IgD-negative memory B cell (primary cell): ENCODE measurements around the gene GALNT9. TPM values are rescaled to one million over a fixed set of nuclear protein-coding genes. Genes with fewer than 3 reads are reported as not detected.
"Not testable (repeated sequence)": the region's sequence is repeated elsewhere in the genome, so short reads cannot be mapped to it uniquely, and the experiment has no call there.

Source experiments
- H3K27ac Mint-ChIP-seq, 3 donors: one replicate each; pipeline ENCODE4 v1.8.0; 2020 to 2022; ENCODE audit warnings: mild to moderate bottlenecking in 3 of 3, mixed read lengths in 3 of 3, moderate library complexity in 1 of 3
- H3K27me3 Mint-ChIP-seq: one replicate; pipeline ENCODE4 v1.8.0; 2021; ENCODE audit warnings: mixed read lengths
- H3K36me3 Mint-ChIP-seq: one replicate; pipeline ENCODE4 v1.8.0; 2020; ENCODE audit warnings: mild to moderate bottlenecking, mixed read lengths
- H3K4me1 Mint-ChIP-seq, 3 donors: one replicate each; pipeline ENCODE4 v1.8.0; 2020 to 2022; ENCODE audit warnings: mixed read lengths in 3 of 3, mild to moderate bottlenecking in 1 of 3
- H3K4me3 Mint-ChIP-seq, 4 donors: one replicate each; pipeline ENCODE4 v1.8.0; 2020 to 2022; ENCODE audit warnings: mild to moderate bottlenecking in 4 of 4, mixed read lengths in 4 of 4, moderate library complexity in 3 of 4
- H3K9me3 Mint-ChIP-seq, 3 donors: one replicate each; pipeline ENCODE4 v1.8.0; 2020 to 2021; ENCODE audit warnings: mixed read lengths in 3 of 3, mild to moderate bottlenecking in 1 of 3
- polyA plus RNA-seq: library from polyadenylated mRNA; unstranded; fragments of 300-500 nt; fragmentation: Illumina TruSeq; gene quantifications from one replicate; pipeline ENCODE4 v1.2.3, GENCODE V29; 2021

The GALNT9 gene
- polyA plus RNA-seq, result 1.5 TPM

DNA sequence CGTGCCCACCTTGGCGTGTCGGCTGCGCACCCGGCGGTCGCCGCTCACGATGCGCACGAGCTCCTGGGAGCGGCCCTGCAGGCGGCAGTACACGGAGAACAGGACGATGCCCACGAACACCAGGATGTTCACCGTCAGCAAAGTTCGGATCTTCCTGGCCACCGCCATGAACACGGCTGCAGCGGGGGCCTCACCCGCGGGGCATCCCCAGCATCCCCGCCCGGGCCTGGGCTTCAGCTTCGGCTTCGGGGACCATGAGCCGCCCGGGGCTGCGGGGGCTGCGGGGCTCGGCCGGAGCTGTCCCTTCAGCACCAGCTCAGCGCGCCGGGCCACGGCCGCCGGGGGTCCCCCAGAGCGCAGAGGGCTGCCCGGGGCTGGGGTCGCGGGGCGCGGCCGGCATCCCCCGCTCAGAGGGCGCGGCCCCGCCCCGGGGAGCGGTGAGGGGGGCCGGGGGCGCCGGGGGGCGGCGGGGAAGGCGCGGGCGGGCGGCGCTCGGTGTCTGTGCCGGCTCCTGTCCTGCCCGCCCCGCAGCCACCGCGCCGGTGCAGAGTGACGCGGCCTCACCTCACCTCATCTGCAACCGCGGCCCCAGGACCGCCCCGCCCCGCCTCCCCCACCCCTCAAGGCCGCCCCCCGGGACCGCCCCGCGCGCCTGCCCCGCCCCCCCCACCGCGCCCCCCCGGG is at the start of gene GALNT9:
Gene GALNT9 (minus strand): TSS at position 554 of the 684 bp plus-strand sequence. CDS start 386 bp downstream, at position 168.
- H3K4me1 Mint-ChIP-seq, result peaks cover 0 to 8% (median 2%) of the 10 kb centered on the region in 3 donors
- H3K9me3 Mint-ChIP-seq, result peaks cover 0 to 4% (median 0%) of the 10 kb centered on the region in 3 donors
- H3K4me3 Mint-ChIP-seq, result peak within 1 kb of the TSS in 1 of 4 donors; percentile 19
- no peaks in the 10 kb centered on the region for H3K36me3 Mint-ChIP-seq
- H3K27ac Mint-ChIP-seq, result no peak within 1 kb of the TSS
- peaks cover 41% of the 10 kb centered on the region for H3K27me3 Mint-ChIP-seq

DNA sequence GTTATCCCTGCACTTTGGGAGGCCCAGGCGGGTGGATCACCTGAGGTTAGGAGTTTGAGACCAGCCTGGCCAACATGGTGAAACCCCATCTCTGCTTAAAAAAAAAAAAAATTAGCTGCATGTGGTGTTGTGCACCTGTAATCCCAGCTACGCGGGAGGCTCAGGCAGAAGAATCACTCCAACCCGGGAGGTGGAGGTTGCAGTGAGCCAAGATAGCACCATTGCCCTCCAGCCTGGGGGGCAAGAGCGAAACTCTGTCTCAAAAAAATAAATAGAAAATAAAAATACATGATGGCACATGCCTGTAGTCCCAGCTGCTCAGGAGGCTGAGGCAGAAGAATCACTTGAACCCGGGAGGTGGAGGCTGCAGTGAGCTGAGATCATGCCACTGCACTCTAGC is 49.7 kb upstream of the GALNT9 start:
- H3K27me3 Mint-ChIP-seq, result peaks cover 31% of the 10 kb centered on the region
- H3K9me3 Mint-ChIP-seq, H3K36me3 Mint-ChIP-seq, H3K4me3 Mint-ChIP-seq, H3K27ac Mint-ChIP-seq, H3K4me1 Mint-ChIP-seq: not testable (repeated sequence)

DNA sequence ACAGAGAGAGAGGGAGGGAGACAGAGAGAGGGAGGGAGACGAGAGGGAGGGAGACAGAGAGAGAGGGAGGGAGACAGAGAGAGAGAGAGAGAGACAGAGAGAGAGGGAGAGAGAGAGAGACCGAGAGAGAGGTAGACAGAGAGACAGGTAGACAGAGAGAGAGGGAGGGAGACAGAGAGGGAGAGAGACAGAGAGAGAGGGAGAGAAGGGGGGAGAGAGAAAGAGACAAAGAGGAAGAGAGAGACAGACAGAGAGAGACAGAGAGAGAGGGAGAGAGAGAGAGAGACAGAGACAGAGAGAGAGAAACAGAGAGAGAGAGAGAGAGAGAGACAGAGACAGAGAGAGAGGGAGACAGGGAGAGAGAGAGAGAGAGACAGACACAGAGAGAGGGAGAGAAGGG is 47.8 kb upstream of the GALNT9 start:
- no peaks in the 10 kb centered on the region for H3K36me3 Mint-ChIP-seq
- H3K4me3 Mint-ChIP-seq, result no peak overlapping the region
- H3K27ac Mint-ChIP-seq, result no peak overlapping the region
- H3K9me3 Mint-ChIP-seq, result no peaks in the 10 kb centered on the region
- no peaks in the 10 kb centered on the region for H3K4me1 Mint-ChIP-seq
- H3K27me3 Mint-ChIP-seq, result peaks cover 40% of the 10 kb centered on the region

DNA sequence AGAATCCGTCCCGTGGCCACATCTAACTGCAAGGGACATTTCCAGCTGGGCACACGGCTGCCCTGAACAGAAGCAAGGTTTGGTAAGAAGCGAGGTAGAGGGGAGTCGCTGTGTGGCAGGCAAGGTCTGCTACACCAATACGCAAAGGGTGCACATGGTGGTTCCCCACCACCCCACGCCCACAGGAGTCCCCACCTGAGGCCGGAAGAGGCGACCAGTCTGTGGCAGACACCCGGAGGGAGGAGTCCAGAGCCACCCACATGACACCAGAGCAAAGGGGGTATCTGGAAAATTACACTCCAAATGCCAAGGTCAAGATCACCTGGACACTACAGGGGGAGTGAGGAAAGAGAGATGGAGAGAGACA is 47.1 kb upstream of the GALNT9 start:
- no peak overlapping the region for H3K27ac Mint-ChIP-seq

DNA sequence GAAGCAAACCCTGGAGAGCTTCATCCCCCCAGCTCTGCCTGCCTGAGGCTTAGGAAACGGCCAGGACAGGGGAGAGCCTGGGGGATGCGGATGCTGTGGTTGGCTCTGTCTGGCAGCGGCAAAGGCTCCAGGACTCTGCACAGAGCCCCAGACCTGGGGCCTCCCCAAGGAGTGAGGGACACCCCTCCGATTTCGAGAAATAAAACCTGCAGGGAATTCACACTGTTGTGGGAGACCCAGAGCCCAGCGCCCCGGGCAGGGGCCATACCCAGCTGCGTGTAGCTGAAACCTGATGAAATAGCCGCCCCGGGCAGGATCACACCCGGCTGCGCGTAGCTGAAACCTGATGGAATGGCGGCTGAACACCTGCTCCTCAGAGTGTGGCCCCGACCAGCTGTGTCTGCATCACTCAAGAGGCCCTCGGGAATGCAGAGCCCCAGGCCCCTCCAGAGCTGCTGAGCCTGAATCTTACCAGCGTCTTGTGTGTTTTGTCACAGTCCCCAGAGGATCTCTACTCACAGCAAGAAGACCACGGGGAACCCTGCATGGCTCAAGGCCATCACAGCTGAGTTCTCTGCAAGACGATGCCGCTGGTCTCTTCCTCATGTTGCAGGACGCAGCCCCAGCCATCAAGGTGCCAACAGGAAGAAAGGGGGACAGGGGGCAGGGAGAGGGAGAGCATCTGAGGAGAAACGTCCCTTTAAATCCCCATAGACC is 46.5 kb upstream of the GALNT9 start:
- H3K27me3 Mint-ChIP-seq, result peaks cover 45% of the 10 kb centered on the region
- peaks cover 0 to 3% (median 0%) of the 10 kb centered on the region in 3 donors for H3K9me3 Mint-ChIP-seq
- no peaks in the 10 kb centered on the region for H3K36me3 Mint-ChIP-seq
- H3K4me1 Mint-ChIP-seq, result no peaks in the 10 kb centered on the region
- no peak overlapping the region for H3K4me3 Mint-ChIP-seq
- no peak overlapping the region for H3K27ac Mint-ChIP-seq

More for the DNA sequence above, 47.1 kb upstream of the GALNT9 start:
- Mint-ChIP-seq H3K9me3 (peaks cover 0 to 3% (median 0%) of the 10 kb centered on the region in 3 donors), H3K4me3 (no peak overlapping the region), H3K27me3 (peaks cover 41% of the 10 kb centered on the region), H3K4me1 (no peaks in the 10 kb centered on the region), H3K36me3 (no peaks in the 10 kb centered on the region)

DNA sequence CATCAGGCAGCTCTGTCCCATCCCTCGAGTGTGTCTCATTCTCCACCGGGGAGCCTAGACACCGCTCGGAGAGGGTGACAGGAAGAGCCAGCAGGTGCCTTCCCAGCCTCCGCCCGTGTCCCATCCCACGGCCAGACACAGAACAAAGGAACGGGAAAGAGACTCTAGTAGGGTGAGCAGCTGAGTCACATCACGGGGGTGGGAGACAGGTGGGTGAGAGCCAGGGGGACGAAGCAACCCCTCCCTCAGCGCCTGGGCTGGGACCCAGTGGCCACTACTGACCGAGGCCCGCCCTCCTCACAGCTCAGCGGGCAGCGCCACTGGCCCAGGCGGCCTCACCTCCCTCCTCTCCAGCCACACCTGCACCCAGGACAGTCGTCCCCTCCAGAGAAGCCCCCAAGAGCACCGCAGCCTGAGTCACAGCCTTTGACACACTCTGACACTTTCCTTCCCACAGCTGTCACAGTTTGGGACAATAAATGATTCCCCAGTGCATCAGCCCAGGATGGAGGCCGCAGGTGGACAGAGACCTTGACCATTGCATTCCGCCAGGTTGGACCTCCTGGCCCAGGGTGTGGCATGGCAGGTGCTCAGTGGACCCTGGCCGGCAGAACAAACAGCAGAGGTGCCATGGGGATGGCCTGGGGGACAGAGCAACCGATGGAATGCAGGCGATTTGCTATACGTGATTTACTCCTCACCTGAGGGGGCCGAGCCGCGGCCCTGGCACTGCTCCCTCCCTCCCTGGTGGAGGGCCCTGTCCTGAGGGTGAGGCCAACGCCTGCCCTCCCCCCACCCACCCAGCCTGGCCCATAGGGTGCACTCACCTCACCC is 45.4 kb upstream of the GALNT9 start:
- peaks cover 0 to 3% (median 0%) of the 10 kb centered on the region in 3 donors for H3K9me3 Mint-ChIP-seq
- H3K4me1 Mint-ChIP-seq, result no peaks in the 10 kb centered on the region
- no peak overlapping the region for H3K4me3 Mint-ChIP-seq
- peaks cover 45% of the 10 kb centered on the region for H3K27me3 Mint-ChIP-seq
- H3K36me3 Mint-ChIP-seq, result no peaks in the 10 kb centered on the region
- no peak overlapping the region for H3K27ac Mint-ChIP-seq

DNA sequence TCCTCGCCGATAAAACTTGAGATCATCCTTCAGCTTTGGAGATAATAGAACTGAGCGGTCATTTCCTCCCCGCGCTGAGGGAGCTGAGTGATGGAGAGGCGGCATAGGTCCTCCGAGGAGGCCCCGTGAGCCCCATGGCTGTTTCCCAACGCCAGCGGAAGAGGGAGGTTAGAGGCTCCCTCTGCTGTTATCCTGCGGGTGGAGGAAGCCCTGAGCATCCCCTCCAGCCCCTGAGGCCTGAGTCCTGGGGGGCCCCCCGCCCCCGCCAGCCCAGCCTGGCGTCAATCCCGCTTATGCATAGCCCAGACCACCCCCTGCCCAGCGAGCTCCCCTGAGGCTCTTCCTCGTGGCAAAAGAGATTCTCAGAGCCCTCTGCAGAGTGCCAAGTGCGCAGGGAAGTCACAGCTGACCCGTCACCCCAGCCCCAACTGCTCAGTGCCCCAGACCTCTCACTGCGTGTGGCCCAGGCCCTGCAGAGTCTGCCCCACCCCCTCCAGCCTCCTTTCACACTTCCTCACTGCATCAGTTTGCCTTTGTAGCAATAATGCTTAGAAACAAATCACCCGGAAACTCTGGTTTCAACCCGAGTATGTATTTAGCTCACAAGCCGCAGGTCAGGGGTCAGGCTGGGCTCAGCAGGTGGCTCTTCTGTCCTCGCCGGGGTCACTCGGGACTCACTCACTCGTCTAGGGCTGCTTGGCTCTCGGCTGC is 44.7 kb upstream of the GALNT9 start:
- peaks cover 42% of the 10 kb centered on the region for H3K27me3 Mint-ChIP-seq
- H3K4me1 Mint-ChIP-seq, result no peaks in the 10 kb centered on the region
- no peak overlapping the region for H3K27ac Mint-ChIP-seq
- H3K4me3 Mint-ChIP-seq, result no peak overlapping the region
- H3K36me3 Mint-ChIP-seq, result no peaks in the 10 kb centered on the region
- peaks cover 0 to 3% (median 0%) of the 10 kb centered on the region in 3 donors for H3K9me3 Mint-ChIP-seq

DNA sequence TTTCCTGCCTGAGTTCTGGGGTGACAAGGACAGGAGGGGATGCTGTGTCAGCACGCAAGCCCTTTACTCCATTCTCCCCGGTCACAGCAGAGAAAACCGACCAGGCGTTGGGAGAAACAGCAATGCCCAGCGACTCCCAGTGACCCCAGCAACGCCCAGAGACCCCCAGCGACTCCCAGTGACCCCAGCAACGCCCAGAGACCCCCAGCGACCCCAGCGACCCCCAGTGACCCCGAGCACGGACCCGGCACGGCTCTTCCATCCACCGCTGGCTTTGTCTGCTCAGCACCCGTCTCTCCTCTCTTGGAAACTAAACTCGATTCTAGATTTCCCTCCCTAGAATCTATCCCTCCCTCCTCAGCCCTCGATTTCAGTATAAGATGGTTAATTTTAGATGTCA is 38.5 kb upstream of the GALNT9 start:
- Mint-ChIP-seq H3K27me3 (peaks cover 11% of the 10 kb centered on the region), H3K4me3 (no peak overlapping the region), H3K4me1 (no peaks in the 10 kb centered on the region), H3K27ac (no peak overlapping the region), H3K36me3 (no peaks in the 10 kb centered on the region), H3K9me3 (peaks cover 0 to 3% (median 0%) of the 10 kb centered on the region in 3 donors)

DNA sequence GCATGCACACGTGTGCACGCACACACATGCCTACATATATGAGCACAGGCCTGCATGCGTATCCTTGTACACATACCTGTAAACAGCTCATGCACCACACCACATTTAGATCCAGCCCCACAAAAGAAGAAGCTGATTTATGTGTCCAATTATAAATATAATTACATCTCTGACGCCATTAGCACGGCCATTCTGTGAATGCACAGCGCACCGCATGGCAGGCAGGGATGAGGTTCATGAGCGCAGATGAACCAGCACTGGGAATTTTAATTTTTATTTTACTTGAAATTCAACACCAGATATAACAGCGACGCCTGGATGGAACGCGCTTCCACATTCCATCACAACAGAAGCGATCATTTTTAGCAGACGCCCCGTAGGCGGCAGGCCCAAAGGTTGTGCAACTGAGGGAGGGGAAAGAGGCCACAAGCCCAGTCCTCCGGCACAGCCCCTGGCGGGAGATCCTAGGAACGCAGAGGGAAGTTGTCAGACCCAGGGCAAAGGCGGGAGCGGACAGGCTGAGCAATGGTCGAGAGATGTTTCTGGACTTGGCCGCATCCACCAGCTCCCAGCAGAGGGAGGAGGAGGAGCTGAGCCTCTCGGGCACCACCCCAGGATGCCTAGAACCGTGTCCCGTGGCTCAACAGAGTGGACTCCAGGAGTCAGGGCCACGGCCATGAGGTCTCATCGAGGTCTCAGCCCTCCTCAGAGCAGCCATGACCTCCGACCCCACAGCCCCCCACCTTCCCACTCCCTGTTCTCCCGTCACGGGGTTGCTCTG is 37.9 kb upstream of the GALNT9 start:
- no peak overlapping the region for H3K4me3 Mint-ChIP-seq

DNA sequence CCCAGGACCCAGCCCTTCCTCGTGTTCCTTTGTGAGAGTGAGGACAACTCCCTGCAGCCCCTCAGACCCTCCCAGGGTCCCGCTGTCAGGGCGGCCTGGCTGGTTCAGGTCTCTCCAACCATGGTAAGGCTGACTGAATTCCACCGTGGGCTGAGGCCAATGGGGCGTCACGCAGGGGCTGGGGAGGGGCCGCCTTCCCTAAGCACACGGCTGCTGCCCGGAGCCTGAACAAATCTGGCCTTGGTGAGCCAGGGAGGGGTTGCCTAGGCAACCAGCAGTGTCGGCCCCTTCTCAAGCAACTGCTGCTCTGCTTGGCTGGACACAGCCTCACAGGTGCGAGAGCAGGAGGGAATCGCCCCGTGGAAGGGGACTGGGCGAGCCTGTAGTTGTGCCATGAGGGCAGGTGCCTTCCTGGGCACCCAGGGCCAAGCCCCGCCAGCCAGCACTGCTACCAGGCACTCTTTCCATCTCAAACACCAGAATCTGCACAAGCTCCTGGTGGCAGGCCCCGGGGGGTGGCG is 37.0 kb upstream of the GALNT9 start:
- peaks cover 7% of the 10 kb centered on the region for H3K27me3 Mint-ChIP-seq
- H3K36me3 Mint-ChIP-seq, result no peaks in the 10 kb centered on the region
- no peak overlapping the region for H3K4me3 Mint-ChIP-seq
- no peak overlapping the region for H3K27ac Mint-ChIP-seq
- no peaks in the 10 kb centered on the region for H3K4me1 Mint-ChIP-seq
- H3K9me3 Mint-ChIP-seq, result no peaks in the 10 kb centered on the region

More for the DNA sequence above, 37.9 kb upstream of the GALNT9 start:
- H3K36me3 Mint-ChIP-seq, result no peaks in the 10 kb centered on the region
- no peaks in the 10 kb centered on the region for H3K4me1 Mint-ChIP-seq
- no peak overlapping the region for H3K27ac Mint-ChIP-seq
- H3K9me3 Mint-ChIP-seq, result peaks cover 0 to 3% (median 0%) of the 10 kb centered on the region in 3 donors
- peaks cover 10% of the 10 kb centered on the region for H3K27me3 Mint-ChIP-seq

DNA sequence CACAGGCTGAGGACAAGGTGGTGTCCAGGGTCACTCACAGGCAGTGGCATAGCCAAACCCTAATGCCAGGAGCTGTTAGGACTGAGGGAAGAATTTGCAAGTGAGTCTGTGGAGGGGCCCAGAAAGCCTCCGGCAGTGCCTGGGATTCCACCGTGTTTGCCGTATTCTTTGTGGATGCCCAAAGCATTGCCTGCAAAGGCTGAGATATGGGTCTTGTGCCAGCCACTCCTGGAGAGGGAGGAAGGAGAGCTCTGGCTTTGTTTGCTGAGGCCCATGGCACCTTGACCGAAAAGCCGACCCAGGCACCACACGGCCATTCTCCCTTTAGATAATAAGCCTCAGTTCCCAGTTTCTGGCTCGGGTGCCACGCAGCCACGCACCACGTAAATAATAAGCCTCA is 35.8 kb upstream of the GALNT9 start:
- Mint-ChIP-seq H3K4me1 (no peaks in the 10 kb centered on the region), H3K27ac (no peak overlapping the region), H3K4me3 (no peak overlapping the region), H3K27me3 (no peaks in the 10 kb centered on the region), H3K36me3 (no peaks in the 10 kb centered on the region), H3K9me3 (peaks cover 0 to 2% (median 0%) of the 10 kb centered on the region in 3 donors)

DNA sequence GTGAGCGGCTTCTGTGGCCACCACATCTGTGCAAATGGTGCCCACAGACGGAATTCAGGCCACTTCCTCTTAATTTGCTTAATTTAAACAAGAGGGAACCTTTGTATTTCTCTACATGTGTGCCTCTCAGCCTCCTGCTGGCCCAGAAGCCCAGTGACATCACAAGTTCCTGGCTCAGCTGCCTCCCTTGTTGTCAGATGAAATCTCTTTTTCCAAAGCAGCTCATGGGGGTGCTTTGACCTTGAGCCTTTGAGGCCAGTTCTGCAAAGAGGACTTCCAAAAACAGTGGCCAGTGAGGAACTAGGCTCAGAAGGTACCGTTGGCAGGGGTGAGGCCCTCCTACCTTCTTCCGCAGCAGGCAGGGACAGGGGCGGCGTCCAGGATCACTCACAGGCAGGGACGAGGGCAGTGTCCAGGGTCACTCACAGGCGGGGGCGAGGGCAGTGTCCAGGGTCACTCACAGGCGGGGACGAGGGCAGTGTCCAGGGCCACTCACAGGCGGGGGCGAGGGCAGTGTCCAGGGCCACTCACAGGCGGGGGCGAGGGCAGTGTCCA is 35.0 kb upstream of the GALNT9 start:
- Mint-ChIP-seq H3K4me3 (no peak overlapping the region), H3K27me3 (no peaks in the 10 kb centered on the region), H3K27ac (no peak overlapping the region), H3K36me3 (no peaks in the 10 kb centered on the region), H3K4me1 (peaks cover 0 to 2% (median 0%) of the 10 kb centered on the region in 3 donors), H3K9me3 (peaks cover 0 to 2% (median 0%) of the 10 kb centered on the region in 3 donors)

DNA sequence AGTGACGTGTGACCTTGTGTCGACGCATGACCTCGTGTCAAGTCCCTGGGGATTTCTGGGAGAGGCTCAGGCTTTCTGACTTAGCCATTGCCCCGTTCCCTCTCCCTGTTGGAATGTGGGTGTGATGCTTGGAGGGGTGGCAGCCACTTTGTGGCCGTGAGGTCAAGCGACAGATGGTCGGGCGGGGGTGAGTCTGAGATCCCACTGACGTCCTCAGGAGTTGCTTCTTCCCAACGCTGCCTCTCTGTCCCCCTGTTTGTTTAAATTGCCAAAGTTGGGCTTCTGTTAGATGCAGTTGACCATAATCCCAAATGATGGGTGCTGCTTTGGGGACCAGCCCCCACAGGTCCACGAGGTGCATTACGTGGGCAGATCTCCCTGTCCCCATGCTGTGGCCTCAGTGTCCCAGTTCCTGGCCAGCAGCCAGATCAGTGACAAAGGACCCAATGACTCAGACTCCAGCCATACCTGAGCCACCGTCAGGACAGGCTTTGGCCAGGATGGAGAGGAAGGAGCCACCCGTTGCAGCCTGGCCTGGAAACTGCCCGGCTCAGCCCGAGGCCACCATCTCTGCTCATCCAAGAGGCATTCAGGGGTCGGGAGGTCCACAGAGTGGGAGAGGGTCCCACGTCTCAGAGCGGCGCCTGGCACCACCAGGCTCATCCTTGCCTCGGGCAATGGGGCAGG is 34.4 kb upstream of the GALNT9 start:
- H3K27me3 Mint-ChIP-seq, result no peaks in the 10 kb centered on the region
- H3K4me3 Mint-ChIP-seq, result no peak overlapping the region
- H3K9me3 Mint-ChIP-seq, result peaks cover 0 to 2% (median 0%) of the 10 kb centered on the region in 3 donors
- no peak overlapping the region for H3K27ac Mint-ChIP-seq
- H3K4me1 Mint-ChIP-seq, result peaks cover 0 to 2% (median 0%) of the 10 kb centered on the region in 3 donors
- H3K36me3 Mint-ChIP-seq, result no peaks in the 10 kb centered on the region
